Measurements from ENCODE around the gene A1BG.
A peak's percentile ranks its signal among the peaks of the same experiment; 100 is the strongest.

A1BG gene

DNA sequence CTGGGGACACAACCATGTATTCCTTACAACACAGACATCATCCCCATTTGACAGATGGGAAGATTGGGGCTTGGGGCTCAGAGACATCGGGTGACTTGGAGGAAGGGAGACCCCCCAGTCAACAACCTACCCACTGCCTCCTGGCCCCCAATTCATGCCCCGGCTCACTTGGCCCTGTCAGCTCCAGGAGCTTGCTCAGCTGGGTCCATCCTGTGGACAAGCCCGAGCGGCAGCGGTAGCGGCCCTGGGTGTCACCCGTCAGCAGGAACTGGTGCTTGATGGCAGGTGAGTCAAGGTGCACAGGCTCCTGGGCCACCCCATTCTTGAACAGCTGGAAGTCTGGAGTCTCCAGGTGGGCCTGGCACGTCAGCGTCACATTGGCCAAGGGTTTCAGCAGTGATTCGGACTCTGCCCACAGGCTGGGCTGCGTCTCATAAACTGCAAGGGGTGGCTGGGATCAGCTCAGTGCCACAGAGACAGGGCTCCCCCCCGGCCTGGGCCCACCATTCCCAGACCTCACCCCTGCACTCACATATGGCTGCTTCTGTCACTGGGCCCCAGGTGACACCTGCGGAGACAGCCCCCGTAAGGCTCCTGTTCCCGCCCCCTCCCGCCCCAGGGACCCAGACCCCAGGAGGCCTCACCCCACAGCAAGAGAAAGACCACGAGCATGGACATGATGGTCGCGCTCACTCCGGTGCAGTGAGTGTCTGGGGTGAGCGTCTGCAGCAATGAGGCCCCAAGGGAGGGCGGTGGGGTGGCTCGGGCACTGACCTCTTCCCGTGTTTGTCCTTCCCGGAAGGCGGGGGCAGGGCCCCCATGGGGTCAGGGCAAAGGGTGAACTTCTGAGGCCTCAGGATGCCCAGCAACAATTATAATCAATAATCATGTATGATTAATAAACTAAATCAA lies at the start of gene A1BG:
TSS of gene A1BG (minus strand) at position 733 of the 912 bp plus-strand sequence. CDS start at position 678, 55 bp downstream.
- no peak for DNase-seq (ENCODE audit: low spot score)

- no peak for DNase-seq (ENCODE audit: low spot score)
Observed at GRCh38 chr19:58401840-58402421, 48.6 kb upstream of the A1BG start.

GRCh38 chr19:58400916-58401839 lies 47.9 kb upstream of the A1BG start:
- DNase-seq (ENCODE audit: low spot score), result peak; percentile 99

- DNase-seq (ENCODE audit: low spot score), result peak; percentile 92
Observed at GRCh38 chr19:58400316-58400915, 47.1 kb upstream of the A1BG start.

DNA sequence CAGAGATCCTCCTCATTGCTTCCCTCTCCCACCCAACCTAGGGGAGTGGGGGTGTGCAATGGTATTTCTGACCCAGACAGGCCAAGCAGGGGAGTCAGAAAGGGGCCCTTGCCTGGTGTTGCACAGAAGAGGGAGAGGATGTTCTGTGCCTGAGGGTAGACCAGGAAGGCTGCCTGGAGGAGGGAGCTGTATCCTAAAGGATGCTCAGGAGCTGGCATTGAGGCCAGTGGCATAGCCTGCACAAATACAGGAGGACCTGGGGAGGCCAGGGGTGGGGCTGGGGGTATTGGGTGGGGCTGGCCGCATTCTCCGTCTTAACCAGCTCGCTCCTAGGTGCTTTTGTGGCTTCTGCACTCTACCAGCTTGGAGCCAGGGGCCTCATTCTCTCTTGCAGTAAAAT lies 46.6 kb upstream of the A1BG start:
- DNase-seq (ENCODE audit: low spot score), result no peak

GRCh38 chr19:58398545-58398944 lies 45.3 kb upstream of the A1BG start:
- DNase-seq (ENCODE audit: low spot score), result no peak

DNA sequence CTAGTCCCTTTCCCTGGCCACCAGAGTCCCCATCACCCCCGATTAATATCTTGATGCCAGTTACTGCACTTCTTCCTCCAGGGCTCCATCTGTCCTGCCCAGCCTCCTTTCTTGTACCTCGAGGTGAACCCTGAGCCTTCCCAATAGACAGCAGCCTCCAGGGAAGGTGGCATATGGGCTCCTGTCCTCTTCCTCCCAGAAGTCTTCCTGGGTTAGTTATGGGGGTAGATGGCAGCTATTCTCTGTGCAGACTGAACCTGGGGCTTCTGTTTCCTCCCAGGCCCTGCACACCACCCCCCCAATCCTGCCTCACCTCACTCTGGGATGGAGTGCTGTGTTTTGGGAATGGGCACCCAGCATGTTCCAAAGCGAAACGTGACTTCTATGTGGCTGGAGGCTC lies 44.8 kb upstream of the A1BG start:
- no peak for DNase-seq (ENCODE audit: low spot score)

DNA sequence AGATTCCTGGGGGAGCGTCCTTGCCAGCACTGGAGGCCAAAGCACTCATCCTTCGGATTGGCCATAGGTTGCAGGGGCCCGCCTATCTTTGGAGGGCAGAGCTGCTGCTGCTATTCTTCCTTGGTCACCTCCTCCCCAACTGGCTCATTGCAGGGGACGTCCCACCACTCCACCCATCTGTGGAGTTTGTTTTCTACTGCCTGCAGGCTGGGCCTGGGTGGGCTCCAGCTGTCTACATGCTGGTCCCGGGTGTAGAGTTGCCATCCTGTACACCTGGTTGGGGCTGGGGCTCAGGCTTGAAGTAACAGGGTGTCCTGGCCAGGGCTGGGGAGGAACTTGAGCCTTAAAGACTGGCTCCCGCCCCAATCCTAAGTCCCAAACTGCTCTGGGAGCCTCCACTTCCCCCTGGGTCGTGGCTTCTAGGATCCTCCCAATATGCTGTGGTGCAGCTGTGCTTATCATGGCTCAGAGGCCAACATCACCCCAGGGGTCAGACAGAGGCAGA lies 44.3 kb upstream of the A1BG start:
- DNase-seq (ENCODE audit: low spot score), result peak; percentile 31

DNA sequence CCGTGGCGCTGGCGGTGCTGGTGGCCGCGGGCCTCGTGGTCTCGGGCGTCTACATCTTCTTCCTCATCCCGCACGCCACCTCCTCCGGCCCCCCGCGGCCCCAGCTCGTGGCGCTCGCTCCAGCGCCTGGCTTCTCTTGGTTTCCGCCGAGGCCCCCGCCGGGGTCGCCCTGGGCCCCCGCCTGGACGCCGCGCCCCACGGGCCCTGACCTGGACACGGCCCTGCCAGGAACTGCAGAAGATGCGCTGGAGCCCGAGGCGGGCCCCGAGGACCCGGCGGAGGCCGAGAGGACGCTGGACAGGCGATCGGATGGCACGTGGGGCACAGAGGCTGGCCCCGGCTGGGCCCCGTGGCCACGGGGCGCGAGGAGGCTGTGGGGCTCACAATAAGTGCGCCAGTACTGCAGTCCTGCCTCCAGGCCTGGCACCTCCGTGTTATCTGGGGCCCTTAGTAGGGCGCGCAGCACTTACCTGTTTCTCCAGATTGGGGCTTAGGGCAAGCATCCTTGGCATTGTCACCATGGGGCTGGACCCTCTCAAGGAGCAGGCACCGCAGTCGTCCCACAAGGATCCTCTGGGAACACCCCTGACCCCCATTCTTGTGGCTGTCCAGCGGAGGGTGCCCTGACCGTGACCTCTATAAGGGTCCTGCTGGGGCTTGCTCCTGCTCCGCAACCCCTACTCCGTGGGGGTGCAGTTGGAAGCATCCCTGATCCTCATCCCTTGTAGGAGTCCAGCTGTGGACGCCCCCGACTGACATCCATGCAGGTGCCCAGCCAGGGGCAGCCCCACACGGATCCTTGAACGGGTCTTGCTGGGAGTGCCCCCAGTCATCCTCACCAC lies 43.6 kb upstream of the A1BG start:
- DNase-seq (ENCODE audit: low spot score), result no peak

DNA sequence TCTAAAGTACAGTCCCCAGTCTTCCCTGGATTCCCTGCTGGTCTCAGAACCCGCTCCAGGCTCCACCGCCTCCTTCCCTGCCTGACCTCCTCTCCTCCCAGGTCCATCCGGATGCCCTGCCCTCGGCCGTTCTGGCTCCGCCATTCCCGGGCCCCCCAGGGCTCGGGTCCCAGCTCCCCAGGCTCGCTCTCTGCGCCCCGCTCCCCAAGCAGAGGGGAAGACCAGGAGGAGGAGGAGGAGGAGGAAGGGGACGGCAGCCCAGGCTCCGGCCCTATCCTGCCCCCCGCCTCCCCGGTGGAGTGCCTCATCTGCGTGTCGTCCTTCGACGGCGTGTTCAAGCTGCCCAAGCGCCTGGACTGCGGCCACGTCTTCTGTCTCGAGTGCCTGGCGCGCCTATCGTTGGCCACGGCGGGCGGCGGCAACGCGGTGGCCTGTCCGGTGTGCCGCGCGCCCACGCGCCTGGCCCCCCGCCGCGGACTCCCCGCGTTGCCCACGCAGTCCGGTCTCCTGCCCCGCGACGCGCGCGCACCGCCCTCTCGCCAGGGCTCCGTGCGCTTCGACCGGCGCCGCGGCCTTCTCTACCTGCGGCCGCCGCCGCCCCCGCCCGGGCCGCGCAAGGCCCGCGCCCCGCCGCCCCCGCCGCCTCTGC lies 42.8 kb upstream of the A1BG start:
- no peak for DNase-seq (ENCODE audit: low spot score)

DNA sequence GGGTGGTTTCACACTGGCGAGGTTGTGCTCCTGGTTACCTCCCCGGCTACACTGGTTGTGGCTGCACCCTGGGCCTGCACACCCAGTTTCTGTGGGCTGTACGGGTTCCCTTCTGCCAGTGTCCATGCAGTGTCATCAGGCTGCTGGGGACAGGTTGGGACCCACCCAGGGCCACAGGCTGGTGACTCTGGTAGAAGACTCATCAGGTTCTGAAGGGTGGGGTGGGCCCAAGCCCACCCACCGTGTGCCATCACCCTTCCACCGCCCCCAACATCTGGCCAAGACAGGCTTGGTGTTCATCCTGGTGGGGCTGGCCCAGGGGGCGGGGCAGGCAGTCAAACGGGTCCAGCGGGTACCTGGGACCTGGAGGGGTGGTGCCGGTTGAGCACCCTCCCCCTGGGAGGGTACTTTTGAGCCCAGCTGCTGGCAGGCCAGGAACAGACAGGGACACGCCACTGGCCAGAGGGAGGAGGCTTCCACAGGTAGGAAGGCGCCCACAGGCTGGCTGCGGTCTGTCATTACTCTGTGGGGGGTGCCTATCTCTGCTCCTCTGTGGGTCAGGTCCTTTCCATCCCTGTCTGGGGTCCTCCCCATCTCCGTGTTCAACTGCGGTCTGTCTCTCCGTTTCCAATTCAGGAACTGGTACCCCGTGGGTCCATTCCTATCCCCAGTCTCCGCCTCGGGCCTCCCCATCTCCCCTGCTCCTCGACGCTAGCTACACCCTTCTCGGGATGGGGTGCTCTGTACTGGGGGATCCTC lies 42.1 kb upstream of the A1BG start, which contains the start of gene RNF225:
TSS of gene RNF225 (plus strand) at position 437 of the 759 bp plus-strand sequence. CDS start 434 bp downstream, outside the sequence.
- DNase-seq (ENCODE audit: low spot score), result peak; percentile 42

DNA sequence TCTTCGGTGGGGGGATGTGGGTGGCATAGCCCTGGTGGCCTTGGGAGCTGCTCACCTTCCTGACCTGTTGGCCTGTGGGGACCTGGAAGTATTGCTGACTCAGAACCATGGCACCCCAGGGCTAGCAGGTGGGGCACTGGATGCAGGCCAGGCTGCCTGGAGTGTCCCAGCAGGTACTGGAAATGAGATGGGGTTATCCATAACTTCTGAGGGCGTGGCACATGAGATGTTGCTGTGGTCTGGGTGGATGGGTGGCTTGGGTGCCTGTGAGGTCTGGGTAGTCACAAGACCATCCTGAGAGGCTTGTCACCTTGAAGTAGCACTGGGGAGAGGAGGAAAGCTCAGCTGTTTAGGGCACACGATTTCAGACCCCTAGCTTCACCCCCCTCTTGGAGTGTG lies 41.5 kb upstream of the A1BG start:
- DNase-seq (ENCODE audit: low spot score), result peak; percentile 15

DNA sequence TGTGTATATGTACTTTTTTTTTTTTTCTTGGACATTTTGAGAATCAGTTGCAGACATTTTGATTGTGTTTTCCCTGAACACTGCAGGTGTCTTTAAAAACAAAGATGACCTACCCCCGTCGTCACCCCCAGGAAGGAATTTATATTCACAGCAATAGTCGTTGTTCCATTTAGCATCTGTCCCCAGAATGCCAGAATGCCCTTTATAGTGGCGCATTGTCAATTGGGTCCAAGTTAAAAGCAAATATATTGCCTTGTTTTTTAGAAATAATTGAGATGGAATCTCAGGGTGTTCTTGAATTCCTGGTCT lies 40.4 kb upstream of the A1BG start:
- no peak for DNase-seq (ENCODE audit: low spot score)

- peak; percentile 23 for DNase-seq (ENCODE audit: low spot score)
Observed at GRCh38 chr19:58392945-58393724, 39.8 kb upstream of the A1BG start.

GRCh38 chr19:58388175-58388526 lies 34.9 kb upstream of the A1BG start:
- no peak for DNase-seq (ENCODE audit: low spot score)

- DNase-seq (ENCODE audit: low spot score), result no peak
Observed at GRCh38 chr19:58387338-58388174, 34.3 kb upstream of the A1BG start.

- DNase-seq (ENCODE audit: low spot score), result peak; percentile 99
Observed at GRCh38 chr19:58386576-58387337, 33.5 kb upstream of the A1BG start, which contains the start of gene RPS5. TSS of gene RPS5 (plus strand) at chr19:58387269. CDS start at chr19:58388138, 869 bp downstream.

All from cerebellar cortex (tissue), 1 donor.